Liver (tissue), 9 donors: ENCODE results near the gene AKR1B1. TPM values are rescaled to one million over a fixed set of nuclear protein-coding genes. Genes with fewer than 3 reads are reported as not detected.

Experiments
- DNase-seq: peaks from one replicate; pipeline ENCODE4 v3.0.0-alpha.2; 2017; ENCODE audit warnings: low spot score
- H3K27ac ChIP-seq, 2 donors: one replicate each; pipeline ENCODE4 v1.7.0; 2013; ENCODE audit warnings: inconsistent platforms in 2 of 2, low read length in 2 of 2, control low read depth in 1 of 2, low read depth in 1 of 2, mild to moderate bottlenecking in 1 of 2
- H3K27me3 ChIP-seq, 4 donors: one replicate each; pipeline versions ENCODE4 v1.6.1 to v1.7.0; 2013; ENCODE audit warnings: low read length in 3 of 4, inconsistent platforms in 1 of 4, mild to moderate bottlenecking in 1 of 4, moderate library complexity in 1 of 4; ENCODE audit not compliant: control insufficient read depth in 4 of 4, insufficient read depth in 4 of 4
- H3K36me3 ChIP-seq, 4 donors: one replicate each; pipeline versions ENCODE4 v1.6.1 to v1.7.0; 2013; ENCODE audit warnings: low read length in 3 of 4, mild to moderate bottlenecking in 3 of 4, low read depth in 1 of 4, moderate library complexity in 1 of 4; ENCODE audit not compliant: control insufficient read depth in 4 of 4, insufficient read depth in 3 of 4
- H3K4me1 ChIP-seq, 4 donors: one replicate each; pipeline versions ENCODE4 v1.6.1 to v1.7.0; 2013; ENCODE audit warnings: low read length in 3 of 4, mild to moderate bottlenecking in 3 of 4, moderate library complexity in 1 of 4; ENCODE audit not compliant: control insufficient read depth in 4 of 4, insufficient read depth in 4 of 4
- H3K4me3 ChIP-seq, 3 donors: one replicate each; pipeline versions ENCODE4 v1.6.1 to v1.7.0; 2013; ENCODE audit warnings: low read length in 3 of 3, control low read depth in 1 of 3, low read depth in 1 of 3, mild to moderate bottlenecking in 1 of 3
- H3K9ac ChIP-seq, 2 donors: one replicate each; pipeline ENCODE4 v1.7.0; 2013; ENCODE audit warnings: low read length in 2 of 2, mild to moderate bottlenecking in 2 of 2, moderate library complexity in 2 of 2, control low read depth in 1 of 2, low read depth in 1 of 2
- H3K9me3 ChIP-seq, 4 donors: one replicate each; pipeline versions ENCODE4 v1.6.1 to v1.7.0; 2013; ENCODE audit warnings: low read length in 3 of 4; ENCODE audit not compliant: control insufficient read depth in 4 of 4
- FOXA1 ChIP-seq: IDR thresholded peaks from 2 replicates; pipeline ENCODE4 v1.6.1; 2016; ENCODE audit warnings: antibody characterized with exemption
- FOXA2 ChIP-seq: IDR thresholded peaks from 2 replicates; pipeline ENCODE4 v1.6.1; 2016; ENCODE audit warnings: antibody characterized with exemption
- GABPA ChIP-seq, 2 donors: IDR thresholded peaks in 1 of 2; conservative IDR thresholded peaks in 1 of 2; 2 replicates each; pipeline ENCODE4 v1.6.1; 2016; ENCODE audit warnings: antibody characterized with exemption in 2 of 2, mild to moderate bottlenecking in 1 of 2, moderate library complexity in 1 of 2
- HNF4A ChIP-seq, 2 donors: conservative IDR thresholded peaks; 2 replicates each; pipeline ENCODE4 v1.6.1; 2016; ENCODE audit warnings: antibody characterized with exemption in 2 of 2, mild to moderate bottlenecking in 2 of 2
- HNF4G ChIP-seq: IDR thresholded peaks from 2 replicates; pipeline ENCODE4 v1.6.1; 2016; ENCODE audit warnings: antibody characterized with exemption
- JUND ChIP-seq, 2 donors: IDR thresholded peaks; 2 replicates each; pipeline ENCODE4 v1.6.1; 2016; ENCODE audit warnings: antibody characterized with exemption in 2 of 2
- NR2F2 ChIP-seq: IDR thresholded peaks from 2 replicates; pipeline ENCODE4 v1.6.1; 2016; ENCODE audit warnings: antibody characterized with exemption
- RAD21 ChIP-seq, 2 donors: IDR thresholded peaks; 2 replicates each; pipeline ENCODE4 v1.6.1; 2016; ENCODE audit warnings: antibody characterized with exemption in 2 of 2, mild to moderate bottlenecking in 2 of 2
- RXRA ChIP-seq, 2 donors: IDR thresholded peaks; 2 replicates each; pipeline ENCODE4 v1.6.1; 2017 to 2018; ENCODE audit warnings: antibody characterized with exemption in 2 of 2, mild to moderate bottlenecking in 1 of 2
- TAF1 ChIP-seq: conservative IDR thresholded peaks from 2 replicates; pipeline ENCODE4 v1.6.1; 2016; ENCODE audit warnings: antibody characterized with exemption, mild to moderate bottlenecking
- YY1 ChIP-seq: IDR thresholded peaks from 2 replicates; pipeline ENCODE4 v1.6.1; 2016; ENCODE audit warnings: antibody characterized with exemption, mild to moderate bottlenecking
- WGBS: extraction: QIAGEN DNeasy Blood & Tissue Kit; methylation state at CpG from one replicate; pipeline ENCODE4 v1.1.7; 2013; 5-methylcytosine and 5-hydroxymethylcytosine counted together
- polyA plus RNA-seq, 2 donors: library from polyadenylated mRNA; stranded (reverse) in 1 of 2; unstranded in 1 of 2; fragments of 200-250 nt in 1 of 2; fragments of >200 nt in 1 of 2; fragmentation: Nextera tagmentation in 1 of 2; extraction: Ambion mirVana in 1 of 2; gene quantifications; one replicate each; pipeline versions ENCODE4 v1.2.1 to v1.2.3, GENCODE V29; 2013 to 2015
- total RNA-seq, 2 donors: library from RNA; depleted of rRNA; stranded (reverse); fragments of >200 nt; gene quantifications; one replicate each; pipeline ENCODE4 v1.2.3, GENCODE V29; 2014
- TF ChIP-seq, protein P1 (sequence below): IDR thresholded peaks from 2 replicates; pipeline ENCODE4 v1.6.1; 2016; ENCODE audit warnings: antibody characterized with exemption, mild to moderate bottlenecking
- TF ChIP-seq, protein P2 (sequence below): IDR thresholded peaks from 2 replicates; pipeline ENCODE4 v1.6.1; 2016; ENCODE audit warnings: antibody characterized with exemption
- TF ChIP-seq, protein P3 (sequence below): fragments of 150-350 bp; IDR thresholded peaks from 2 replicates; pipeline ENCODE4 v1.5.1; 2017; ENCODE audit warnings: improper control_type of control experiment, low read depth, low read length; ENCODE audit not compliant: missing input control
- TF ChIP-seq, protein P4 (sequence below): IDR thresholded peaks from 2 replicates; pipeline ENCODE4 v1.6.1; 2016; ENCODE audit warnings: antibody characterized with exemption
- TF ChIP-seq, protein P5 (sequence below): IDR thresholded peaks from 2 replicates; pipeline ENCODE4 v1.6.1; 2016; ENCODE audit warnings: antibody characterized with exemption
- donor health status: healthy.
- donor health status: healthy.
- donor health status: healthy.
- donor health status: healthy.
- donor health status: healthy.

AKR1B1 gene
- total and polyA plus RNA-seq, 4 donors, result 10.8 to 12.6 (median 11.6) TPM

DNA sequence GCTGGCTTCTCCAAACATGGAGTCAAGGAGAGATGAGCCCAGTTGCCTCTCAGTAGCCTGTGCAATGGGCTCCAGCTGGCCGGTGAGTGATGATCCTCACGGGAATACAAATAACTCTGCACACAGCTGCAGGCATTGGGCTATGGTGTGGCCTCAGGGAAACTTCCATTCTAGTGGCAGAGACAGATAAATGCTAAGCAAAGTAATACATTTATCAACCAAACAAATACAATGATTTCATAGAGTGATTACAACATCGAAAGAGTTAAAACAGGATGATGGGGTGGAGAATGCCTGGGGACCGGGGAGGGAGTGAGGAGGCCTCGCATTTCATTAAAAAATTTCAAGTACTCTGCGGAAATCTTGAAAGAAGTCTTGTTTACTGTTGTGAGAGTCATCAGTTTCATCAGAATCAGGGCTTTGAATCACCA, 15.0 kb upstream of the AKR1B1 start:
- no peak for DNase-seq
- 89% methylated on average over 6 of the region's 6 CpGs for WGBS
- H3K9me3 ChIP-seq, result no peaks in the 10 kb centered on the region
- no peaks in the 10 kb centered on the region for H3K27me3 ChIP-seq
- H3K4me1 ChIP-seq, result no peaks in the 10 kb centered on the region
- H3K36me3 ChIP-seq, result no peaks in the 10 kb centered on the region
- H3K27ac ChIP-seq, result no peak overlapping the region
- no peak overlapping the region for H3K4me3 ChIP-seq
- H3K9ac ChIP-seq, result no peak overlapping the region
- TF ChIP-seq RAD21 (IDR thresholded peaks at IDR 0.05) (no peak), HNF4G (no peak)

DNA sequence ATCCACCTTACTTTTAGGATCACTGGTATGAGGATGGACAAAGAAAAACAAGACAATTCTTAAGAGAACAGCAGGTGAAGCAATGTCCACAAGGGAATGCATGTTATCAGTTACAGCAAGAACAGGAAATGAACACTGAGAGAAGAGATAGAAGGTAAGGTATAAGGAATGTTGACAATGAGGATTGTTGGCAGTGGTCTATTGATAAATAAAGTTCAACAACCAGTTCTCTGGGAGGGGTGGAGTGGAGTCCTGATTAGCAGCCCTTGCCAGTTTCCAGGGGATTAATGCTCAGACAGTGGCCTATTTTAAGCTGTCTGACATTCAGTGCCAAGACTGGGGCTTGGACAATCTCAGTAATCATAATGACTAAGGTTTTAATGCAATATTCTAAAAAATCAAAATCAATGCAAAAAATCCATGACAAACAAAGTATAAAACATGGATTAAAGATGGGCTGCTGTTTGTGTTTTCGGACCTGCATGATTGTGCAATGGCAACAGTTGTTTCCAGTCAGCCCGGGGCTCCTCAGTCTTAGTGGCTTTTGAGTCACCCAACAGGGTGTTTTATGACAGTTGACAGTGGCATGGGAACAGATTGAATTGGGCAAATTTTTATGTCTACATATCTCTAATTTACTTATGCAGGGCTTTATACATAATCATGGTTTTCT, 13.8 kb upstream of the AKR1B1 start:
- no peaks in the 10 kb centered on the region for H3K36me3 ChIP-seq
- no peaks in the 10 kb centered on the region for H3K27me3 ChIP-seq
- H3K4me1 ChIP-seq, result no peaks in the 10 kb centered on the region
- no peak for DNase-seq
- no peaks in the 10 kb centered on the region for H3K9me3 ChIP-seq
- H3K9ac ChIP-seq, result no peak overlapping the region
- TF ChIP-seq GABPA (IDR thresholded peaks at IDR 0.05 in 1 of 2, conservative IDR thresholded peaks at IDR 0.05 in 1 of 2) (no peak), YY1 (no peak), FOXA2 (no peak), JUND (IDR thresholded peaks at IDR 0.05) (no peak)
- TF ChIP-seq, protein P1, sequence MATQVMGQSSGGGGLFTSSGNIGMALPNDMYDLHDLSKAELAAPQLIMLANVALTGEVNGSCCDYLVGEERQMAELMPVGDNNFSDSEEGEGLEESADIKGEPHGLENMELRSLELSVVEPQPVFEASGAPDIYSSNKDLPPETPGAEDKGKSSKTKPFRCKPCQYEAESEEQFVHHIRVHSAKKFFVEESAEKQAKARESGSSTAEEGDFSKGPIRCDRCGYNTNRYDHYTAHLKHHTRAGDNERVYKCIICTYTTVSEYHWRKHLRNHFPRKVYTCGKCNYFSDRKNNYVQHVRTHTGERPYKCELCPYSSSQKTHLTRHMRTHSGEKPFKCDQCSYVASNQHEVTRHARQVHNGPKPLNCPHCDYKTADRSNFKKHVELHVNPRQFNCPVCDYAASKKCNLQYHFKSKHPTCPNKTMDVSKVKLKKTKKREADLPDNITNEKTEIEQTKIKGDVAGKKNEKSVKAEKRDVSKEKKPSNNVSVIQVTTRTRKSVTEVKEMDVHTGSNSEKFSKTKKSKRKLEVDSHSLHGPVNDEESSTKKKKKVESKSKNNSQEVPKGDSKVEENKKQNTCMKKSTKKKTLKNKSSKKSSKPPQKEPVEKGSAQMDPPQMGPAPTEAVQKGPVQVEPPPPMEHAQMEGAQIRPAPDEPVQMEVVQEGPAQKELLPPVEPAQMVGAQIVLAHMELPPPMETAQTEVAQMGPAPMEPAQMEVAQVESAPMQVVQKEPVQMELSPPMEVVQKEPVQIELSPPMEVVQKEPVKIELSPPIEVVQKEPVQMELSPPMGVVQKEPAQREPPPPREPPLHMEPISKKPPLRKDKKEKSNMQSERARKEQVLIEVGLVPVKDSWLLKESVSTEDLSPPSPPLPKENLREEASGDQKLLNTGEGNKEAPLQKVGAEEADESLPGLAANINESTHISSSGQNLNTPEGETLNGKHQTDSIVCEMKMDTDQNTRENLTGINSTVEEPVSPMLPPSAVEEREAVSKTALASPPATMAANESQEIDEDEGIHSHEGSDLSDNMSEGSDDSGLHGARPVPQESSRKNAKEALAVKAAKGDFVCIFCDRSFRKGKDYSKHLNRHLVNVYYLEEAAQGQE, result no peak
- no peak overlapping the region for H3K27ac ChIP-seq
- 86% methylated on average over 2 of the region's 2 CpGs for WGBS
- no peak overlapping the region for H3K4me3 ChIP-seq

DNA sequence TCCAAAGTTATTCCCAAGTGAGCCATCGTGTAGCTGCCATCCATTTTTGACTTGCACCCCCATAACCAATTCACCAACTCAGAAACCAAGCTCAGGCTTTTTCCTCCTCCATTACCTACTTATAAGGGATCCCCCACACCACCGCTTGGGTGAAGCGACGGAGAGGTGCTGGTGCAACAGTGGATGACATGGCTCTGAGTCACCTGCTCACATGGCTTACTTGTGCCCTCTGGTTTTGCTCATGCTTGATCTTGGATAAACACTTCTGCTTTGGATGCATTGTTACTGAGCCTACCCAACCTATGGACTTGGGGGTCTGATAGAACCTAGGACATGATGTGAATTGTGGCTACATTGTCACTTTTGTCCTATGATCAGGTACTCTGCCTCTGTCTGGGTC, 12.0 kb upstream of the AKR1B1 start:
- no peak for DNase-seq
- Histone ChIP-seq H3K9me3 (no peaks in the 10 kb centered on the region), H3K9ac (no peak overlapping the region), H3K4me1 (no peaks in the 10 kb centered on the region), H3K27ac (no peak overlapping the region), H3K27me3 (no peaks in the 10 kb centered on the region), H3K36me3 (no peaks in the 10 kb centered on the region), H3K4me3 (no peak overlapping the region)
- whole genome bisulfite sequencing, result 91% methylated on average over 4 of the region's 4 CpGs
- TF ChIP-seq, protein P1, result no peak
- TF ChIP-seq, protein P2, sequence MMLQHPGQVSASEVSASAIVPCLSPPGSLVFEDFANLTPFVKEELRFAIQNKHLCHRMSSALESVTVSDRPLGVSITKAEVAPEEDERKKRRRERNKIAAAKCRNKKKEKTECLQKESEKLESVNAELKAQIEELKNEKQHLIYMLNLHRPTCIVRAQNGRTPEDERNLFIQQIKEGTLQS, result no peak
- TF ChIP-seq, protein P3, sequence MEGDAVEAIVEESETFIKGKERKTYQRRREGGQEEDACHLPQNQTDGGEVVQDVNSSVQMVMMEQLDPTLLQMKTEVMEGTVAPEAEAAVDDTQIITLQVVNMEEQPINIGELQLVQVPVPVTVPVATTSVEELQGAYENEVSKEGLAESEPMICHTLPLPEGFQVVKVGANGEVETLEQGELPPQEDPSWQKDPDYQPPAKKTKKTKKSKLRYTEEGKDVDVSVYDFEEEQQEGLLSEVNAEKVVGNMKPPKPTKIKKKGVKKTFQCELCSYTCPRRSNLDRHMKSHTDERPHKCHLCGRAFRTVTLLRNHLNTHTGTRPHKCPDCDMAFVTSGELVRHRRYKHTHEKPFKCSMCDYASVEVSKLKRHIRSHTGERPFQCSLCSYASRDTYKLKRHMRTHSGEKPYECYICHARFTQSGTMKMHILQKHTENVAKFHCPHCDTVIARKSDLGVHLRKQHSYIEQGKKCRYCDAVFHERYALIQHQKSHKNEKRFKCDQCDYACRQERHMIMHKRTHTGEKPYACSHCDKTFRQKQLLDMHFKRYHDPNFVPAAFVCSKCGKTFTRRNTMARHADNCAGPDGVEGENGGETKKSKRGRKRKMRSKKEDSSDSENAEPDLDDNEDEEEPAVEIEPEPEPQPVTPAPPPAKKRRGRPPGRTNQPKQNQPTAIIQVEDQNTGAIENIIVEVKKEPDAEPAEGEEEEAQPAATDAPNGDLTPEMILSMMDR, result no peak
- no peak for TF ChIP-seq HNF4G
- TF ChIP-seq, protein P4, sequence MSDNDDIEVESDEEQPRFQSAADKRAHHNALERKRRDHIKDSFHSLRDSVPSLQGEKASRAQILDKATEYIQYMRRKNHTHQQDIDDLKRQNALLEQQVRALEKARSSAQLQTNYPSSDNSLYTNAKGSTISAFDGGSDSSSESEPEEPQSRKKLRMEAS, result no peak
- no peak for TF ChIP-seq TAF1
- no peak for TF ChIP-seq FOXA2
- no peak for TF ChIP-seq RAD21 (IDR thresholded peaks at IDR 0.05)
- no peak for TF ChIP-seq RXRA (IDR thresholded peaks at IDR 0.05)
- no peak for TF ChIP-seq JUND (IDR thresholded peaks at IDR 0.05)
- no peak for TF ChIP-seq FOXA1
- TF ChIP-seq, protein P5, sequence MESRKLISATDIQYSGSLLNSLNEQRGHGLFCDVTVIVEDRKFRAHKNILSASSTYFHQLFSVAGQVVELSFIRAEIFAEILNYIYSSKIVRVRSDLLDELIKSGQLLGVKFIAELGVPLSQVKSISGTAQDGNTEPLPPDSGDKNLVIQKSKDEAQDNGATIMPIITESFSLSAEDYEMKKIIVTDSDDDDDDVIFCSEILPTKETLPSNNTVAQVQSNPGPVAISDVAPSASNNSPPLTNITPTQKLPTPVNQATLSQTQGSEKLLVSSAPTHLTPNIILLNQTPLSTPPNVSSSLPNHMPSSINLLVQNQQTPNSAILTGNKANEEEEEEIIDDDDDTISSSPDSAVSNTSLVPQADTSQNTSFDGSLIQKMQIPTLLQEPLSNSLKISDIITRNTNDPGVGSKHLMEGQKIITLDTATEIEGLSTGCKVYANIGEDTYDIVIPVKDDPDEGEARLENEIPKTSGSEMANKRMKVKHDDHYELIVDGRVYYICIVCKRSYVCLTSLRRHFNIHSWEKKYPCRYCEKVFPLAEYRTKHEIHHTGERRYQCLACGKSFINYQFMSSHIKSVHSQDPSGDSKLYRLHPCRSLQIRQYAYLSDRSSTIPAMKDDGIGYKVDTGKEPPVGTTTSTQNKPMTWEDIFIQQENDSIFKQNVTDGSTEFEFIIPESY, result no peak
- TF ChIP-seq YY1, result no peak
- TF ChIP-seq HNF4A (conservative IDR thresholded peaks at IDR 0.05), result no peak
- no peak for TF ChIP-seq NR2F2
